ENCODE results near the gene RBMS3.
A peak's percentile ranks its signal among the peaks of the same experiment; 100 is the strongest.

Gene RBMS3

DNA sequence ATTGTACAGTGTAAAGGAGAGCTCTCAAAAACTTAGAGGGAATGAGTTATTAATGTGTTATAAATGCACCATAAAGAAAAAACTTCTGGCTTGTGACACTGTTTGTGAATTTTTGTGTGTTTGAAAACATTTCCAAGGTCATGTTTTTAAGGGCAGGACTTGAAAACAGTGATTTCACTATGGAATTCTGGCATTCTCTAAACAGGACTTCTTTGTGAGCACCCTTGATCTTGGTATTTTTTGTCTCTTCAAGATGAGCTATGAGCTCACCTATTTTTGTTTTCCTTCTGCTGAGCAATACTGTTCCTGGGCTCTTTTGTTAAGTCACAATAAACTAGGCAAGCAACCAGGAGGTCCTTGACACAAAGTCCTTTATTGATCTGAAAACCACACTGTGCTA, 284.4 kb downstream of the RBMS3 start:
- Mint-ChIP-seq H3K36me3 (ENCODE audit: low read depth) (no peaks in the 10 kb centered on the region), H3K27ac (peak overlapping the region in 1 of 3 experiments; percentile 6)

GRCh38 chr3:29567501-29567900, 286.6 kb downstream of the RBMS3 start:
- TF ChIP-seq CTCF (IDR thresholded peaks at IDR 0.05; ENCODE audit: unreplicated experiment in 3 of 3), result no peak

More for the DNA sequence above, 284.4 kb downstream of the RBMS3 start:
- peaks cover 29% of the 10 kb centered on the region for H3K4me1 Mint-ChIP-seq
- H3K27me3 Mint-ChIP-seq (ENCODE audit: low read depth), result no peaks in the 10 kb centered on the region
- no peak for TF ChIP-seq CTCF (IDR thresholded peaks at IDR 0.05; ENCODE audit: unreplicated experiment in 3 of 3)
- no peaks in the 10 kb centered on the region for H3K9me3 Mint-ChIP-seq
- H3K4me3 Mint-ChIP-seq, result no peak overlapping the region

DNA sequence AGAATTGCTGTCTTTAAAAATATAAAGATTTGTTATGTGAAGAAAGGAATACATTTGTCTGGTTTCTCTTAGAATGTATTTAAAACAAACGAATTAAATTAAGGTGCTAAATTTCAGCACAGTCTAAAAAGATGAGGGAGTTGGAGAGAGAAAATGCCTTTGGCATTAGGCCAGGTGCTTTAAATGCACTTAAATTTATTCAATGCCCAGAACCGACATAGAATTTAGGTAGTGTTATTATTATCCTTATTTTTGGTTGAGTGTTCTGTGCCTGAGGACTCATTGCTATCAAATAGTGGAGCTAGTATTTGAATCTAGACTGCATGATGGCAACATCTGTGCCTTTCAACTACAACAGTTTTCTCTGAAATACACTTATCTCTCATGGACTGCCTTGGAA, 287.5 kb downstream of the RBMS3 start:
- Mint-ChIP-seq H3K9me3 (peaks cover 11% of the 10 kb centered on the region), H3K4me3 (no peak overlapping the region), H3K4me1 (peaks cover 19% of the 10 kb centered on the region)

More at GRCh38 chr3:29567501-29567900, 286.6 kb downstream of the RBMS3 start:
- Mint-ChIP-seq H3K36me3 (ENCODE audit: low read depth) (no peaks in the 10 kb centered on the region), H3K27me3 (ENCODE audit: low read depth) (no peaks in the 10 kb centered on the region), H3K27ac (no peak overlapping the region), H3K4me3 (no peak overlapping the region), H3K9me3 (peaks cover 7% of the 10 kb centered on the region), H3K4me1 (peaks cover 19% of the 10 kb centered on the region)

GRCh38 chr3:29576181-29576580, 295.3 kb downstream of the RBMS3 start:
- no peak for TF ChIP-seq CTCF (IDR thresholded peaks at IDR 0.05; ENCODE audit: unreplicated experiment in 3 of 3)
- Mint-ChIP-seq H3K4me3 (no peak overlapping the region), H3K9me3 (peaks cover 10% of the 10 kb centered on the region), H3K27me3 (ENCODE audit: low read depth) (no peaks in the 10 kb centered on the region), H3K36me3 (ENCODE audit: low read depth) (no peaks in the 10 kb centered on the region), H3K4me1 (no peaks in the 10 kb centered on the region), H3K27ac (no peak overlapping the region)

More for the DNA sequence above, 287.5 kb downstream of the RBMS3 start:
- H3K36me3 Mint-ChIP-seq (ENCODE audit: low read depth), result no peaks in the 10 kb centered on the region
- H3K27ac Mint-ChIP-seq, result no peak overlapping the region
- no peak for TF ChIP-seq CTCF (IDR thresholded peaks at IDR 0.05; ENCODE audit: unreplicated experiment in 3 of 3)
- H3K27me3 Mint-ChIP-seq (ENCODE audit: low read depth), result no peaks in the 10 kb centered on the region

GRCh38 chr3:29576675-29577074, 295.8 kb downstream of the RBMS3 start:
- H3K9me3 Mint-ChIP-seq, result peaks cover 10% of the 10 kb centered on the region
- H3K4me1 Mint-ChIP-seq, result no peaks in the 10 kb centered on the region
- no peak overlapping the region for H3K27ac Mint-ChIP-seq

More at GRCh38 chr3:29576675-29577074, 295.8 kb downstream of the RBMS3 start:
- TF ChIP-seq CTCF (IDR thresholded peaks at IDR 0.05; ENCODE audit: unreplicated experiment in 3 of 3), result no peak
- no peak overlapping the region for H3K4me3 Mint-ChIP-seq
- H3K36me3 Mint-ChIP-seq (ENCODE audit: low read depth), result no peaks in the 10 kb centered on the region
- no peaks in the 10 kb centered on the region for H3K27me3 Mint-ChIP-seq (ENCODE audit: low read depth)
